MG63 (cell line): ENCODE measurements around the gene OSTF1. TPM values are rescaled to one million over a fixed set of nuclear protein-coding genes. Genes with fewer than 3 reads are reported as not detected.

Experiments
- DNase-seq: peaks from one replicate; pipeline ENCODE4 v3.0.0-alpha.2; 2020
- H3K27me3 ChIP-seq: fragments of 250-450 bp; sonication (Bioruptor Pico); 2 replicates; pipeline ENCODE4 v1.5.1; 2020; ENCODE audit warnings: mild to moderate bottlenecking, moderate library complexity
- H3K36me3 ChIP-seq: fragments of 250-450 bp; sonication (Bioruptor Pico); 2 replicates; pipeline ENCODE4 v1.5.1; 2020; ENCODE audit warnings: mild to moderate bottlenecking, moderate library complexity
- H3K4me3 ChIP-seq: fragments of 250-450 bp; sonication (Bioruptor Pico); 2 replicates; pipeline ENCODE4 v1.5.1; 2020; ENCODE audit warnings: mild to moderate bottlenecking, moderate library complexity
- H3K9me3 ChIP-seq: fragments of 250-450 bp; sonication (Bioruptor Pico); 2 replicates; pipeline ENCODE4 v1.5.1; 2020; ENCODE audit warnings: mild to moderate bottlenecking, moderate library complexity
- total RNA-seq: library from RNA; depleted of rRNA; stranded (reverse); fragments of >200 nt; shearing (Covaris generic); gene quantifications from 2 replicates; pipeline ENCODE4 v1.2.3, GENCODE V29; 2014; ENCODE audit warnings: low replicate concordance

Gene OSTF1
- total RNA-seq, 1 experiment from 2014 or later = 18.6 TPM

- no peak for DNase-seq
- H3K9me3 ChIP-seq = no peaks in the 10 kb centered on the region
- H3K27me3 ChIP-seq = no peaks in the 10 kb centered on the region
- no peak overlapping the region for H3K4me3 ChIP-seq
- no peaks in the 10 kb centered on the region for H3K36me3 ChIP-seq
Measured at GRCh38 chr9:75071530-75072122, 16.7 kb upstream of the OSTF1 start.

GRCh38 chr9:75072895-75073294 is 15.4 kb upstream of the OSTF1 start:
- Histone ChIP-seq H3K4me3 (no peak overlapping the region), H3K36me3 (no peaks in the 10 kb centered on the region), H3K9me3 (no peaks in the 10 kb centered on the region), H3K27me3 (no peaks in the 10 kb centered on the region)
- DNase-seq = no peak

- no peaks in the 10 kb centered on the region for H3K36me3 ChIP-seq
Measured at GRCh38 chr9:75081632-75082031, 6.7 kb upstream of the OSTF1 start.

GRCh38 chr9:75083188-75083970 is 4.9 kb upstream of the OSTF1 start:
- no peaks in the 10 kb centered on the region for H3K9me3 ChIP-seq
- no peak overlapping the region for H3K4me3 ChIP-seq
- H3K36me3 ChIP-seq = no peaks in the 10 kb centered on the region
- no peak for DNase-seq
- H3K27me3 ChIP-seq = no peaks in the 10 kb centered on the region

More at GRCh38 chr9:75081632-75082031, 6.7 kb upstream of the OSTF1 start:
- H3K4me3 ChIP-seq = no peak overlapping the region
- no peaks in the 10 kb centered on the region for H3K27me3 ChIP-seq
- H3K9me3 ChIP-seq = no peaks in the 10 kb centered on the region
- no peak for DNase-seq

GRCh38 chr9:75084081-75084672 is 4.1 kb upstream of the OSTF1 start:
- H3K36me3 ChIP-seq = no peaks in the 10 kb centered on the region
- no peaks in the 10 kb centered on the region for H3K27me3 ChIP-seq
- no peak overlapping the region for H3K4me3 ChIP-seq
- DNase-seq = no peak
- H3K9me3 ChIP-seq = no peaks in the 10 kb centered on the region

- H3K27me3 ChIP-seq = no peaks in the 10 kb centered on the region
- no peaks in the 10 kb centered on the region for H3K36me3 ChIP-seq
- H3K9me3 ChIP-seq = no peaks in the 10 kb centered on the region
- no peak for DNase-seq
- H3K4me3 ChIP-seq = no peak overlapping the region
Measured at GRCh38 chr9:75085640-75086039, 2.7 kb upstream of the OSTF1 start.

GRCh38 chr9:75086541-75087288 is 1.6 kb upstream of the OSTF1 start:
- Histone ChIP-seq H3K9me3 (no peaks in the 10 kb centered on the region), H3K36me3 (no peaks in the 10 kb centered on the region), H3K4me3 (peak overlapping the region; percentile 87), H3K27me3 (no peaks in the 10 kb centered on the region)
- DNase-seq = no peak

- Histone ChIP-seq H3K27me3 (no peaks in the 10 kb centered on the region), H3K9me3 (no peaks in the 10 kb centered on the region), H3K4me3 (peak overlapping the region; percentile 87), H3K36me3 (no peaks in the 10 kb centered on the region)
- DNase-seq = peak; percentile 45
Measured at GRCh38 chr9:75087289-75087823, 958 bp upstream of the OSTF1 start.

GRCh38 chr9:75088646-75089372 is 495 bp downstream of the OSTF1 start:
- DNase-seq = peak; percentile 29

GRCh38 chr9:75089373-75089766 is 1.1 kb downstream of the OSTF1 start:
- no peak for DNase-seq
- Histone ChIP-seq H3K27me3 (no peaks in the 10 kb centered on the region), H3K9me3 (no peaks in the 10 kb centered on the region), H3K36me3 (no peaks in the 10 kb centered on the region), H3K4me3 (peak overlapping the region; percentile 87)

More at GRCh38 chr9:75088646-75089372, 495 bp downstream of the OSTF1 start:
- H3K9me3 ChIP-seq = no peaks in the 10 kb centered on the region
- H3K27me3 ChIP-seq = no peaks in the 10 kb centered on the region
- H3K36me3 ChIP-seq = no peaks in the 10 kb centered on the region
- H3K4me3 ChIP-seq = peak overlapping the region; percentile 87

- H3K4me3 ChIP-seq = no peak overlapping the region
- no peaks in the 10 kb centered on the region for H3K9me3 ChIP-seq
- H3K27me3 ChIP-seq = no peaks in the 10 kb centered on the region
- DNase-seq = no peak
- no peaks in the 10 kb centered on the region for H3K36me3 ChIP-seq
Measured at GRCh38 chr9:75090579-75090978, 2.3 kb downstream of the OSTF1 start.

GRCh38 chr9:75092766-75093165 is 4.5 kb downstream of the OSTF1 start:
- Histone ChIP-seq H3K9me3 (no peaks in the 10 kb centered on the region), H3K4me3 (no peak overlapping the region), H3K36me3 (no peaks in the 10 kb centered on the region), H3K27me3 (no peaks in the 10 kb centered on the region)
- DNase-seq = no peak

GRCh38 chr9:75096796-75097195 is 8.5 kb downstream of the OSTF1 start:
- Histone ChIP-seq H3K4me3 (no peak overlapping the region), H3K9me3 (no peaks in the 10 kb centered on the region), H3K36me3 (no peaks in the 10 kb centered on the region), H3K27me3 (no peaks in the 10 kb centered on the region)
- DNase-seq = no peak

GRCh38 chr9:75101004-75101588 is 12.8 kb downstream of the OSTF1 start:
- H3K27me3 ChIP-seq = no peaks in the 10 kb centered on the region
- no peak for DNase-seq
- no peaks in the 10 kb centered on the region for H3K9me3 ChIP-seq
- H3K36me3 ChIP-seq = no peaks in the 10 kb centered on the region
- no peak overlapping the region for H3K4me3 ChIP-seq

- DNase-seq = no peak
- H3K4me3 ChIP-seq = no peak overlapping the region
- H3K36me3 ChIP-seq = no peaks in the 10 kb centered on the region
- H3K9me3 ChIP-seq = no peaks in the 10 kb centered on the region
- no peaks in the 10 kb centered on the region for H3K27me3 ChIP-seq
Measured at GRCh38 chr9:75102177-75102790, 14.0 kb downstream of the OSTF1 start.

- Histone ChIP-seq H3K4me3 (no peak overlapping the region), H3K9me3 (no peaks in the 10 kb centered on the region), H3K27me3 (no peaks in the 10 kb centered on the region), H3K36me3 (no peaks in the 10 kb centered on the region)
- no peak for DNase-seq
Measured at GRCh38 chr9:75104607-75105006, 16.3 kb downstream of the OSTF1 start.
